Hematopoietic multipotent progenitor cell treated with erythropoietin and hydrocortisone succinate and interleukin-3 and kit ligand, for 4 days (in vitro differentiated cells): ENCODE data around the gene CD248.

Experiments used
- DNase-seq: peaks from one replicate; pipeline ENCODE4 v3.0.0-alpha.2; 2015

The CD248 gene

DNA sequence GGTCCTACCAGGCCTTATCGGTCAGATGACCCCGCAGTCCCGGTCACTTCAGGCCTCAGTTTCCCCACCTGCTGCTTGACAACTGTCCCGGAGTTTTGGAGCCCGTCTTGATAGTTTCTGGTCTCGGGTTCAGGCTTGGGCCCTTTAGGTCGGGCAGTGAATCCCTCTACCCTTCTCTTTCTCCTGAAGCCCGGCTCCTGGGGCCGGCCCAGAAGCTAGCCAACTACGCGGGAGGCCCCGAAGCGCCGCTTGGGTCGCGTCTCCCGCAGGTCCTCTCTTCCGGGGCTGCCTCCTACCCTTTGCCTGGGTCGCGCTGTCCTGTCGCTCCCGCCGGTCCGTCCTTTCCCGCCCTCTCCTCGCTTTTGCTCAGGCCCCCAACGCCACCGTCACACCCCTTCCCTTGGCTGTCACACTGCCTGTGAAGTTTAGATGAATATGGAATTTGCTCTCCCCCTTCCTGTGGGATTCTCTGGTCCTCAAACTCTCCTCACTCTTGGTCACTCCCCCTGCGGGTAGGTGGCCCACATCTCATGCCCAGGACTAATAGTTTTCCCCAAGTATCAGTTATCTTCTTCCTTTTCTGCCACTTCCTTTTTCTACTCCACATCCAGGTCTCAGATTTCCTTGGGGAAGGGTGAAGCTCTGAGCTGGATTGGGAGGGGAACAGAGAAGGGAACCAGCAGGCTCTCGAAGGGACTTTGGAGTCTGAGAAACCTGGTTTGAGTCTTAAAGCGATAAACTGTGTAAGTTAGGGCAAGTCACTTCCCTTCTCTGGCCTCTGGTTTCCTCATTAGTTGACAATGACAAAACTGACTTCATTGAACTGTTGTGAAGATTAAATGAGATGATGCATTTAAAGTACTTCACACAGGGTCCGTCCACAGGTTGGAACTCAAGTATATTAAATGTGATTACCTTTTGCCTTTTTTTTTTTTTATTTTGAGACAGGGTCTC, 47.6 kb downstream of the CD248 start:
- DNase-seq = peak; percentile 65

DNA sequence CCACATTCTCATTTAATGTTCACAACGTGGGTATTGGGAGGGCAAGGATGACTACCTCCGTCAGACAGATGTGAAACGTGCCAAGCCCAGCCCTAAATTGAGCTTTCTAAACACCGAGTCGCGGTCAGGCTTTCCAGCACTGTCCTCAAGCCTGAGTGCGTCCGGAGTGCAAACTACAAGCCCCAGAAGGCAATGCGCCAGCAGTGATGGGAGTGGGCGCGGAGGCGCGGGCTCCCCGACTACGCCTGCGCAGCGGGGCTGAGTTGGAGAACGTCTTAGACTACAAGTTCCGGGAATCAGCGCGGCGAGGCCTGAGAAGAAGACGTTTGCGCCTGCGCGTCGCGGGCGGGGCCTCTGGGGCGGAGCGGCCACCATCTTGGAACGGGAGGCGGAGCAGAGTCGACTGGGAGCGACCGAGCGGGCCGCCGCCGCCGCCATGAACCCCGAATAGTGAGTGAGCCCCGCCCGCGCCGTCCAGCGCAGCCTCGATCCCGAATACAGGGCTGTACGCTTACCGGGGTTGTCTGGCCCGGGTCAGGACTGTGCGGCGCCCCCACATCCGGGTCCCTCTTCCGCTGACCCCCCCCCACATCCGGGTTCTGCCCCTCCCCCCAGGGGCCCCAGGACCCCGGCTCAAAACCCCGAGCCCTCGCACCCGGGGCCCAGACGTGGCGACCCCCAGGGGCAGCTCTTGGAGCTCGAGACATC, 48.4 kb downstream of the CD248 start, which contains the start of gene RAB1B:
TSS of gene RAB1B (plus strand) at position 396 of the 708 bp plus-strand sequence. CDS start at position 437, 41 bp downstream.
- peak; percentile 100 for DNase-seq

DNA sequence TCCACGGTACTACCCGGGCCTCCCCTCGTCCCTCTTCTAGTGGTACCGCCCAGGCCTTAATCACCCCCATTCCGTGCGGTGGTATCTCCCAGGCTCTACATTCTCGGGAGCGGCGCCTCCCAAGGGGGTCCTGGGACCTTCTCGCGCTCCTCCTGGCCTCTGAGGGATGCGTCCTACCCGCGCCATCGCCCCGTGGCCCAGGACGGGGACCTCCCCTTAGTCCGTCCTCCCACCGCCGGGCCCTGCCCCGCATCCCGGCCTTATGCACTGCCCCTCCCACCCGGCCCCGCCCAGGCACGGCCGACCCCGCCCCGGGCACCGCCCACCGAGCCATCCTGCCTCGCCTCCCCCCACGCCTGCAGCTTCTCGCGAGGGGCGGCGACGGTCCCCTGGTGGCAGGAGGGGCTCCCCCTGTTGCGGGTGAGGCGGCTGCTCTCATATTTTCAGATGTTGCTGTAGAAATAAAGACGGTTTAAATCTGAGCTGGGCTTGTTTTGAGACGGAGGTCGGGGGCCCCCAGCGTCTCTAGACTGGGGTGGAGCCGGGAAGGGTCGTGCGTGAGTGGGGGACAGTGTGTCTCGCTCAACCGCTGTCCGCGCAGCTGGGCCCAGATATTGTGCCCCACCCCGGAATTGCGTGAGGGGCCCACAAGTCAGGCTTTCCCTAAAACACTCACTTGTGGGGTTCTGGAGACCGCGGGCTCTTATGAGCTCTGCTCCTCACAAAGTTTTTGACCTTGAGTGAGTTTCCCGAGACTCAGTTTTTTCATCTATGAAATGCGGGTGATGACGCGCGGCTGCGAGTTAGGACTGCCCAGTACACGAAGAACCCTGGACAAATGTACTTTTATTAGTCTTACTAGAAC, 49.2 kb downstream of the CD248 start:
- peak; percentile 93 for DNase-seq

DNA sequence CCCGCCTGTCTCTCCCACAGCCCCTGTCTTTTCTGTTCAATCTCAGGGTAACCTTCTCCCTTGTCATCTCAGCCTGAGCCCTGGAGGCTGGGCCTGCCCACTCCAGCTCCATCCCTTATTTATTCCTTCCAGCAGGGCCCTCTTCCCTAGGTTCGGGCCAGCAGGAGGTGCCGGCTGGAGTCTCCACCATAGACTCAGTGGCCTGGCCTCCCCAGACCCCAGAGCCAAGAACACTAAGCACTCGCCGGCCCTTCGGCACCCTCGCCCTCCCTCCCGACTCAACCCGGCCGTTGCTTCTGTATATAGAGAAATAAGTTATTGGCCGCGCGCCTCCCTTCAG, 49.8 kb downstream of the CD248 start:
- no peak for DNase-seq

DNA sequence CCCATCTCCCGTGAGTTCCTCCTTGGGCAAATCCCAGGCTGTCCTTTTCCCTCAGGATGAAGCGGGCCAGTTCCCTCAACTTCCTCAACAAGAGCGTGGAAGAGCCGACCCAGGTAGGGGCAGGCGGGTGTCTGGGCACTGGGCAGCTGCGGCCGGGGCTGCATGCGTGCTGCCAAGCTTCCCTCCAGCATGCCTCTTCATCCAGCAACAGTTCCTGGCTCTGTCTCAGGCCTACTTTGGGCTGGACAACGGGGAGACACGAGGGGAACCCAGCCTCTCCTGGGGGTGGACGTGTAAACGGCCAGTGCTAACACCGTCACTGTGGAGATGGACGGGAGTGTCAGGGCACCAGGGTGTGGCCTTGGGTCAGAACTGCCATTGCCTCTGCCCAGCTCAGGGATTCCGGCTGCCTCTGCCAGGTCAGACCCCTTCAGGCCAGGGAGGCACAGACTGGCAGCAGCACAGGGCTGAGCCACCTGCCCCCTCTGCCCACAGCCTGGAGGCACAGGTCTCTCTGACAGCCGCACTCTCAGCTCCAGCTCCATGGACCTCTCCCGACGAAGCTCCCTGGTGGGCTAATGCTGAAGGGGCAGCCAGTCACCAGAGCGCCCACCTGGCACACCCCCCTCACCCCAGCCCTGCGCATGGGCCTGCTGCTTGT, 50.3 kb downstream of the CD248 start:
- DNase-seq = no peak

DNA sequence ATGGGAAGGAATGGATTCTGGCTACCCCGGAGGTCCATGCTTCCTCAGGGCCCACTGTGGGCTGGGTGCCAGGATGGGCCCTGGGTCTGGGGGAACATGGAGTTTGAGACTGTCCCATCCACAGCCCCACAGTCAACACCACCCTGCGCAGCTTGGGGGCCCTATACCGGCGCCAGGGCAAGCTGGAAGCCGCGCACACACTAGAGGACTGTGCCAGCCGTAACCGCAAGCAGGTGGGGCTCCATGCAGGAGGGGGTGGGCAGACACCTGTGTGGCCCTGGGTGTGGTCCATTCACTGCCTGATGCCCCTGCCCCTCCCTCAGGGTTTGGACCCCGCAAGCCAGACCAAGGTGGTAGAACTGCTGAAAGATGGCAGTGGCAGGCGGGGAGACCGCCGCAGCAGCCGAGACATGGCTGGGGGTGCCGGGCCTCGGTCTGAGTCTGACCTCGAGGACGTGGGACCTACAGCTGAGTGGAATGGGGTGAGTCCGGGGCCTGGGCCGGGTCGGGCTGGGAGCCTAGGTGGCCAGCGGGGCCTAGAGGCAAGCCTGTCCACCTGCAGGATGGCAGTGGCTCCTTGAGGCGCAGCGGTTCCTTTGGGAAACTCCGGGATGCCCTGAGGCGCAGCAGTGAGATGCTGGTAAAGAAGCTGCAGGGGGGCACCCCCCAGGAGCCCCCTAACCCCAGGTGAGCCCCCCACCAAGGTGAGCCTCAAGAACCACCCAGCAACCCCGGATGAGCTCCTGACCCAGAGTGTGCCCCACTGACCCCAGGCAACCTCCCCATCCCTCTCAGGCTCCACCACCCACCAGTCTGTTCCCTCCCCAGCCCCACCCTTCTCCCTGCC, 51.1 kb downstream of the CD248 start:
- no peak for DNase-seq

DNA sequence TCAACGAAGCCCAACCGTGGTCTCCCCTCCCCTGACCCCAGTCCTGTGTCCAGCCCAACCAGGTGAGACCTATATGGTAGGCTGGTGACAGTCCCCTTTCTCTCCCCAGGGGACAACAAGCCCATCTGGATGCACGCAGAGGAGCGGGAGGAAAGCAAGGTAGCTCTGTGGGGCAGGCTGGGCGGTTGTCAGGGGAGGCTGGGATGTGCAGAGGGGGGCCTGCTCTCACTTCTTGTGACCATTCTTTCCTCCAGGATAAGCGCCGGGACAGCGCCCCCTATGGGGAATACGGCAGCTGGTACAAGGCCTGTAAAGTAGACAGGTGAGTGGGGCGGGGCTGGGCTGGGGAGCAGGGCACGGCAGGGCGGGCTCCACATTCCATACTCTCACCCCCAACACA, 51.9 kb downstream of the CD248 start:
- DNase-seq = peak; percentile 47
